ENCODE data around the gene SMIM44.

DNA sequence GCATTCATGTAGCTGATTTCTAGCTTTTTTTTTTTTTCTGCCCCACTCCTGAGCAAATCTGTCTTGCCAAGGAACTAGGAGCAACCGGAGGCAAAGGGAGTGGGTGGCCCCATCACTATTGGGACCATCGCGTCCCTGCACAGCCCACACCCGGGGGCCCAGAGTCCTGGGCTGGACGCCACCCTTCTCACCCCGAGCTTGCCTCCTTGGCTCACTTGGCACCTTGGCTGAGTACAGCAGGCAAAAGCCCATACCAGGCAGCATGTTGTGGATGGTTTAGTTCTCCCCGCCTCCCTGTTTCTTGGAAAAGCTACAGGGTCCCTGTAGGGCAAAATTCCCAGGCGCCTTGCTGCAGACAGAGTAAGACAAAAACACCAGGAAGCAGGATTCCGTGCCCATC is 16.6 kb downstream of the SMIM44 start:
- TF ChIP-seq, protein P1, sequence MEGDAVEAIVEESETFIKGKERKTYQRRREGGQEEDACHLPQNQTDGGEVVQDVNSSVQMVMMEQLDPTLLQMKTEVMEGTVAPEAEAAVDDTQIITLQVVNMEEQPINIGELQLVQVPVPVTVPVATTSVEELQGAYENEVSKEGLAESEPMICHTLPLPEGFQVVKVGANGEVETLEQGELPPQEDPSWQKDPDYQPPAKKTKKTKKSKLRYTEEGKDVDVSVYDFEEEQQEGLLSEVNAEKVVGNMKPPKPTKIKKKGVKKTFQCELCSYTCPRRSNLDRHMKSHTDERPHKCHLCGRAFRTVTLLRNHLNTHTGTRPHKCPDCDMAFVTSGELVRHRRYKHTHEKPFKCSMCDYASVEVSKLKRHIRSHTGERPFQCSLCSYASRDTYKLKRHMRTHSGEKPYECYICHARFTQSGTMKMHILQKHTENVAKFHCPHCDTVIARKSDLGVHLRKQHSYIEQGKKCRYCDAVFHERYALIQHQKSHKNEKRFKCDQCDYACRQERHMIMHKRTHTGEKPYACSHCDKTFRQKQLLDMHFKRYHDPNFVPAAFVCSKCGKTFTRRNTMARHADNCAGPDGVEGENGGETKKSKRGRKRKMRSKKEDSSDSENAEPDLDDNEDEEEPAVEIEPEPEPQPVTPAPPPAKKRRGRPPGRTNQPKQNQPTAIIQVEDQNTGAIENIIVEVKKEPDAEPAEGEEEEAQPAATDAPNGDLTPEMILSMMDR (IDR thresholded peaks at IDR 0.05), result no peak
- no peak for TF ChIP-seq EZH2 (IDR thresholded peaks at IDR 0.05; ENCODE audit: borderline replicate concordance, insufficient read depth, low read depth, low read length, poor library complexity, severe bottlenecking)

Measured in B cell (primary cell).